Measurements from ENCODE around the gene CNTF.

CNTF gene

GRCh38 chr11:58659910-58660570 lies 37.6 kb downstream of the CNTF start:
- Mint-ChIP-seq H3K36me3 (no peaks in the 10 kb centered on the region), H3K9me3 (no peaks in the 10 kb centered on the region), H3K27ac (no peak overlapping the region), H3K27me3 (no peaks in the 10 kb centered on the region), H3K4me3 (no peak overlapping the region), H3K4me1 (peaks cover 3% of the 10 kb centered on the region)
- no peak for DNase-seq
- CTCF ChIA-PET, result no interaction called here

DNA sequence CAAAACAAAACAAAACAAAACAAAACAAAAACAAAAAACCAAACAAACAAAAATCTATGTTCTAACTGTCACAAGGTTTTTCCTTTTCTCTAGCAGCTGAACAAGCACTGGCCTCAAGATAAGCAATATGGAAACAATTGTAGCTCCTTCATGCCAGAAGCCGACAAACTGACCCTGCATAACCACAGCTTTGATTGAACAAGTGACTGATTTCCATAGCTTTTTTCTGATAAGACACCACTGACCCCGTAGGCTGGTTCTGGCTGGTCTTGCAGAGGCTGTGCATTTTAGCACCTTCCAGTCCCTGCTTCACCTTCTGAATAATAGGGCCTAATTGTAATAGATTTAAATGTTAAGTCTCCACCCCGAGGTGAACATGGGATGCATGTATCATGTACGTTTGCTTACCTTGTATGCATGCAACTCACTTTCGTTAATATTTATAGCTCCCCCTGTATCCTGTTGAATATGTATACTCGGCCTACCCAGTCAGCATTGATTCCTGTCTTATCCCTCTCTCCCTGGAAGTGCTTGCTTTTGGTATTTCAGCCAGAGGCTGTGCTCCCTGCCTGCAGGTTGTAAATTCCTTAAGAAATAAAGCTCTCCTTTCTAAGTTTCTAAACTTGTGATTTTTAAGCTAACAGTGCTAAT lies 49.6 kb downstream of the CNTF start:
- H3K36me3 Mint-ChIP-seq, result no peaks in the 10 kb centered on the region
- CTCF ChIA-PET, result interaction anchor here (0.9 to 1.9 kb wide), 6 partner anchors 14 to 117 kb away, joined by 3 to 7 read pairs (median 4); partner anchors contain the start of gene LPXN

DNA sequence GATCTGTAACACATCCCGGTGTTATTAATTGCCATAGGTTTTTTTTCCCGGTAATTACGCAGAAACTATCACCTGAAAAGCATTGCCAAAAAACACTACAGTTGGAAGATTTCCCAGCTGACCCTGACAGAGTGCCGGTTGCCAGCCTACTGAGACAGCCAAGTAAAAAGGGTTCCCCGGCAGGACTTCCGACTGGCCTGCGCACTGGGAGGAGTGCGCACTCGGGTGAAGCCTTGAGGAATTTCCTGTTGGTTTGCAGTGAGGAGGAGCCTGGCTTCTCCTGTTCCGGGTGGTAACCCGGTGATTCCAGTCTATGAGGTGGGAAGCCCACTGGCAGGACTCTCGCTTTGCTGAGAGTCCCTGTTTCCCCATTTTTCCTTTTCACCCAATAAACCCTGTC lies 52.1 kb downstream of the CNTF start:
- Mint-ChIP-seq H3K27ac (no peak overlapping the region), H3K4me3 (no peak overlapping the region), H3K36me3 (no peaks in the 10 kb centered on the region), H3K27me3 (no peaks in the 10 kb centered on the region), H3K9me3 (no peaks in the 10 kb centered on the region), H3K4me1 (no peaks in the 10 kb centered on the region)
- DNase-seq, result no peak
- CTCF ChIA-PET, result interaction anchor here (0.8 to 1.9 kb wide), 4 partner anchors 11 to 112 kb away, joined by 3 to 5 read pairs (median 3); no protein-coding TSS in a partner anchor

More for the DNA sequence above, 49.6 kb downstream of the CNTF start:
- Mint-ChIP-seq H3K4me1 (no peaks in the 10 kb centered on the region), H3K27me3 (no peaks in the 10 kb centered on the region), H3K9me3 (no peaks in the 10 kb centered on the region), H3K27ac (no peak overlapping the region), H3K4me3 (no peak overlapping the region)
- no peak for DNase-seq
